Lower lobe of right lung (tissue), 2 donors: ENCODE data around the gene PNPLA2. TPM values are rescaled to one million over a fixed set of nuclear protein-coding genes. Genes with fewer than 3 reads are reported as not detected.

Experiments used
- ATAC-seq, 2 donors: fragments of 200-7000 bp; cut with Tn5 transposase; one replicate each; pipeline ENCODE4 v1.9.1; 2020 to 2022; ENCODE audit warnings: mild to moderate bottlenecking in 2 of 2, moderate library complexity in 2 of 2
- DNase-seq: peaks from one replicate; pipeline ENCODE4 v3.0.0-alpha.2; 2020
- H3K27ac ChIP-seq: fragments of 200-600 bp; one replicate; pipeline ENCODE4 v1.8.0; 2022
- H3K27me3 ChIP-seq: fragments of 200-600 bp; one replicate; pipeline ENCODE4 v1.8.0; 2022; ENCODE audit warnings: low read depth
- H3K36me3 ChIP-seq: fragments of 200-600 bp; one replicate; pipeline ENCODE4 v1.8.0; 2022; ENCODE audit warnings: mild to moderate bottlenecking
- H3K4me1 ChIP-seq: fragments of 200-600 bp; one replicate; pipeline ENCODE4 v1.8.0; 2022
- H3K4me3 ChIP-seq: fragments of 200-600 bp; one replicate; pipeline ENCODE4 v1.8.0; 2022; ENCODE audit warnings: mild to moderate bottlenecking
- H3K9me3 ChIP-seq: fragments of 200-600 bp; one replicate; pipeline ENCODE4 v1.8.0; 2022
- CTCF ChIP-seq: fragments of 200-600 bp; IDR thresholded peaks from one replicate; pipeline ENCODE4 v1.8.0; 2022; ENCODE audit warnings: antibody characterized with exemption, mild to moderate bottlenecking
- intact Hi-C: fragments of 100-400 bp; cut with DNase I; formaldehyde crosslinking; loops from one replicate; pipeline ENCODE4 v1.11.0; 2022
- total RNA-seq: library from RNA; stranded (reverse); fragmentation: NEBNext Ultra II Directional; extraction: Animal tissue kit (Norgen Biotek cat#: 25700); gene quantifications from one replicate; pipeline ENCODE4 v1.2.1, GENCODE V29; 2021
- donor health status: DM: no; HTN: yes; CAD: no; lungs with severe emphysema.

Gene PNPLA2
- total RNA-seq, 1 donor from 2014 or later = 137 TPM

DNA sequence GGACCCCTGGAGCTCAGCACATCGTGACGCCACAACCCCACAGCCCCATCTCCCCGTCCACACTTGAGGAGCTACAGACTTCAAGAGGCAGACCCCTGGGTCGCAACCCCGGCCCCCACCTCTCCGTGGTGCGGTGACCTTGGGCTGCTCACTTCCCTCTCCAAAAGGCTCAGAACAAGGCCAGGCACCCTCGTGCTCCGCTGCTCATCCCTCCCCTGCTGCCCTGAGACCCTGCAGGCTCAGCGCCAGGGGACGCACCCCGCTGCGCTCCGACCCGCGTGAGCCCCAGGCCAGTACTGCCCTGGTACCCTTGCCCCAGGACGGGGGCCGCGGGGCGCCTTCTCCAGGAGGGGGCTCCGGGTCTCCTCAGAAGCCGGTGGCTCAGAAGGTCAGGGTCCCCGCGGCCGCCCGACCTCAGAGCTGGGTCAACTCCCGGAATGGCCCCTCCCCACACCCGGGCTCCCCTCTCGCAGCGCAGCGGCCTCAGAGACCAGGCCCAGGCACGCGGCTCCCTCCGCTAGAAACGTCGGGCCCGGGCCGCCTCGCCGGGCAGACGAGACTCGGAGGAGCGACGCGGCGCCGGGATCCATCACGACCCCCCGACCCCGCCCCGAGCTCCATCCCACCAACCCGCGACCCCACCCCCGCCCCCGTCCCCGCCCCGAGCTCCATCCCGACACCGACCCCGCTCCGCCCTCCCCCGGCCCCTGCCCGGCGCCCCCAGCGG lies 42.0 kb upstream of the PNPLA2 start:
- peaks cover 30% of the 10 kb centered on the region for H3K4me1 ChIP-seq
- TF ChIP-seq CTCF = no peak
- H3K36me3 ChIP-seq = peaks cover 25% of the 10 kb centered on the region
- H3K27ac ChIP-seq = peak overlapping the region; percentile 85
- H3K27me3 ChIP-seq = no peaks in the 10 kb centered on the region
- peak; percentile 56 for DNase-seq
- H3K4me3 ChIP-seq = peak overlapping the region; percentile 79
- intact Hi-C loops = no loop called here
- no peaks in the 10 kb centered on the region for H3K9me3 ChIP-seq
- peak; percentile 31 to 55 for ATAC-seq

GRCh38 chr11:777288-778255 lies 41.1 kb upstream of the PNPLA2 start, which contains the start of gene GATD1:
GATD1 (minus strand) TSS chr11:777487; CDS start chr11:777462, 25 bp downstream.
- no peak for TF ChIP-seq CTCF
- Histone ChIP-seq H3K4me1 (peaks cover 30% of the 10 kb centered on the region), H3K9me3 (no peaks in the 10 kb centered on the region), H3K27ac (peak within 1 kb of the TSS; percentile 85), H3K4me3 (peak within 1 kb of the TSS; percentile 79), H3K27me3 (no peaks in the 10 kb centered on the region), H3K36me3 (peaks cover 18% of the 10 kb centered on the region)
- intact Hi-C loops = no loop called here
- ATAC-seq (peak; percentile 94 to 96), DNase-seq (peak; percentile 94)

DNA sequence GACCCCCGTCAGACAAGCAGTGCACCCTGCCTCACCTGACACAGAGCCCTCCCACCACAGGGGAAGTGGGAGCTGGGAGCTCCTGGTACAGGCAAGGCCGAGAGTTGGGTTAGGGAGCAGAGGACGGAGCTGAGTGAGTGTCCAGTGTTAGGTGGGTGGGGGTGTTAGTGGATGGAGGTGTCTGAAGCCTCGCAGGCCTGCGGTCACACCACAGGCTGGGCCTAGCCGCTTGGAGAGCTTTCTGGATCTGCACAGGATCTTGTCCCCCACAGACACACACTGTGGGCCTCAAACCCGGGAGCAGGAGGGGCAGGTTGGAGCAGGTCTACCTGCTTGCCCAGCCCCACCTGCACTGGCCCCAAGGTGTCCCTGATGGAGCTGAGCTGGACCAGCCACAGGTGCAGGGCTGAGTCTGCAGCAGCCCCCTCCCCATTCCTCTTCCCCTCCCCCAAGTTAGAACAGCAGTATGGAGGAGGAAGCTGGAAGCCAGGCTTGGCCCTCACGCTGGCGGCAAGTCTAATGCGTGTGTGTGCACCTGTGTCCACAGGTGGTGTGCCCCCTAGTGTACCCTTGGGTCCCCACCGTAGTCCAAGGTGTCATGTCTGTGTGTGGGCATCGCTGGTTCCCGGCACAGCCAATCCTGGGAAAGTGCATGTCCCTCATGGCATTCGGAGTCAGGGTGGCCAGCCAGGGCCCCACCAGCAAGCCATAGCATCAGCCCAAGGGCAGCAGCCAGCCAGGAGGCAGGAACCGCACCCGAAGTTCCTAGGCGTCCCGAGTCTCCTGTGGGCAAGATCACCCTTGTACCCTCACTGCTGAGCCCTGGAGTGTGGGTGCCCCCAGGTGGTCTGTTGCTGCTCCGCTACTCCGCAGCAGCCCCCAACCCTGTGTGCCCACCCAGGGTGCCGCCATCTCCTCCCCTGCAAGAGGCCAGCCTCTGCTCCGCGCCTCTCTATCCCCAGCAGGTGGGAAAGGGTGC lies 39.4 kb upstream of the PNPLA2 start:
- DNase-seq = peak; percentile 43
- peaks cover 39% of the 10 kb centered on the region for H3K4me1 ChIP-seq

GRCh38 chr11:779955-780532 lies 38.7 kb upstream of the PNPLA2 start:
- no peak for TF ChIP-seq CTCF
- Histone ChIP-seq H3K4me3 (no peak overlapping the region), H3K36me3 (no peaks in the 10 kb centered on the region), H3K9me3 (no peaks in the 10 kb centered on the region), H3K27me3 (no peaks in the 10 kb centered on the region), H3K4me1 (peaks cover 36% of the 10 kb centered on the region), H3K27ac (no peak overlapping the region)
- DNase-seq (no peak), ATAC-seq (no peak)
- intact Hi-C loops = no loop called here

More for the DNA sequence above, 39.4 kb upstream of the PNPLA2 start:
- no peak for ATAC-seq
- Histone ChIP-seq H3K9me3 (no peaks in the 10 kb centered on the region), H3K4me3 (no peak overlapping the region), H3K27ac (no peak overlapping the region), H3K27me3 (no peaks in the 10 kb centered on the region), H3K36me3 (peaks cover 1% of the 10 kb centered on the region)
- intact Hi-C loops = no loop called here
- no peak for TF ChIP-seq CTCF
